OCI-LY7 (cell line): Measurements from ENCODE around the gene RIF1. TPM values are rescaled to one million over a fixed set of nuclear protein-coding genes. Genes with fewer than 3 reads are reported as not detected.

ENCODE experiments used
- BruUV-seq: library from RNA; stranded (reverse); fragments of 400-500 nt; replicated peaks from 2 replicates; lab custom pipeline; 2021; lab: Mats Ljungman, UMichigan
- CTCF ChIA-PET: fragments of 300-600 bp; sonication (Branson Sonifier 250); formaldehyde crosslinking; loops from one replicate; lab custom pipeline; 2022; ENCODE audit warnings: antibody characterized with exemption; ENCODE audit not compliant: unreplicated experiment; lab: Charles Lee
- POLR2A ChIA-PET: fragments of 300-600 bp; sonication (Branson Sonifier 250); formaldehyde crosslinking; loops from one replicate; lab custom pipeline; 2022; ENCODE audit warnings: antibody characterized with exemption; lab: Charles Lee
- DNase-seq: peaks from one replicate; pipeline ENCODE4 v3.0.0-alpha.2; 2015; ENCODE audit warnings: low spot score
- H2AFZ ChIP-seq: fragments of 200-600 bp; sonication (generic), shearing (Covaris generic); 2 replicates; pipeline ENCODE4 v1.6.1; 2014; ENCODE audit warnings: mild to moderate bottlenecking, antibody characterized with exemption, low read length, moderate library complexity
- H3K27ac ChIP-seq: fragments of 200-600 bp; sonication (generic); 2 replicates; pipeline ENCODE4 v1.5.1; 2014; ENCODE audit warnings: mixed run types, low read depth, mild to moderate bottlenecking, moderate library complexity, low read length, inconsistent platforms; ENCODE audit not compliant: poor library complexity, severe bottlenecking
- H3K36me3 ChIP-seq: fragments of 200-600 bp; sonication (generic); 2 replicates; pipeline ENCODE4 v1.6.1; 2014; ENCODE audit warnings: mild to moderate bottlenecking, antibody characterized with exemption, low read length, moderate library complexity, mixed read lengths; ENCODE audit not compliant: insufficient read depth
- H3K4me1 ChIP-seq: fragments of 200-600 bp; sonication (generic); 2 replicates; pipeline ENCODE4 v1.5.1; 2014; ENCODE audit warnings: mild to moderate bottlenecking, low read length; ENCODE audit not compliant: insufficient read depth, poor library complexity, severe bottlenecking
- H3K4me2 ChIP-seq: fragments of 200-600 bp; sonication (generic); 2 replicates; pipeline ENCODE4 v1.6.1; 2014; ENCODE audit warnings: mild to moderate bottlenecking, low read length
- H3K4me3 ChIP-seq: fragments of 200-600 bp; sonication (generic); 2 replicates; pipeline ENCODE4 v1.5.1; 2014; ENCODE audit warnings: mild to moderate bottlenecking, low read depth, low read length; ENCODE audit not compliant: poor library complexity, severe bottlenecking
- H3K79me2 ChIP-seq: fragments of 200-600 bp; sonication (generic); 2 replicates; pipeline ENCODE4 v1.6.1; 2016; ENCODE audit warnings: low read depth, mild to moderate bottlenecking, low read length, moderate library complexity, mixed read lengths; ENCODE audit not compliant: insufficient read depth
- H3K9me2 ChIP-seq: fragments of 200-600 bp; sonication (generic); 2 replicates; pipeline ENCODE4 v1.6.1; 2016; ENCODE audit warnings: mild to moderate bottlenecking, low read length, mixed read lengths; ENCODE audit not compliant: insufficient read depth
- H3K9me3 ChIP-seq: fragments of 200-600 bp; sonication (generic); 2 replicates; pipeline ENCODE4 v1.6.1; 2014; ENCODE audit warnings: mild to moderate bottlenecking, mixed run types, low read length, mixed read lengths
- H4K20me1 ChIP-seq: fragments of 200-600 bp; sonication (generic); 2 replicates; pipeline ENCODE4 v1.6.1; 2014; ENCODE audit warnings: mild to moderate bottlenecking, antibody characterized with exemption, low read length, moderate library complexity, mixed read lengths; ENCODE audit not compliant: insufficient read depth
- EZH2phosphoT487 ChIP-seq: fragments of 200-600 bp; sonication (generic); IDR thresholded peaks from 2 replicates; pipeline ENCODE4 v1.6.1; 2018; ENCODE audit warnings: low read depth, borderline replicate concordance, mild to moderate bottlenecking, mixed run types, antibody characterized with exemption, low read length, moderate library complexity, mixed read lengths
- intact Hi-C: fragments of 100-400 bp; cut with micrococcal nuclease; formaldehyde crosslinking; loops from one replicate; pipeline ENCODE4 v1.10.0; 2022; ENCODE audit not compliant: unreplicated experiment
- total RNA-seq, 2 experiments: library from RNA; depleted of rRNA in 1 of 2; stranded (reverse); fragments of >200 nt in 1 of 2; shearing (Covaris generic) in 1 of 2; gene quantifications; 2 replicates each; pipeline ENCODE4 v1.2.3, GENCODE V29; 2014 to 2022
- TF ChIP-seq, protein P1 (sequence below): fragments of 200-600 bp; sonication (generic); conservative IDR thresholded peaks from 2 replicates; pipeline ENCODE4 v1.5.1; 2014; ENCODE audit warnings: mild to moderate bottlenecking, antibody characterized with exemption, low read length, moderate library complexity, mixed read lengths

The RIF1 gene
- total RNA-seq, 2 experiments from 2014 or later, result 45.3 to 71.4 TPM

DNA sequence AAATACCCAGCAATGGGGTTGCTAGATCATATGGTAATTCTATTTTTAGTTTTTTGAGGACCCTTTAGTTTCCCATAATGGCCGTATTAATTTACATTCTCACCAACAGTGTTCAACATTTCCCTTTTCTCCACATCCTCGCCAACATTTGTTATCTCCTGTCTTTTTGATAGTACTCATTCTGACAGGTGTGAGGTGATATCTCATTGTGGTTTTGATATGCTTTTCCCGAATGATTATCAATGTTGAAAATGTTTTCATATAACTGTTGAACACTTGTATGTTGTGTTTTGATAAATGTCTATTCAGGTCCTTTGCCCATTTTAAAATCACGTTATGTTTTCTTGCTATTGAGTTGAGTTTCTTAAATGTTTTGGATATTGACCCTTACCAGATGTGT, 5.8 kb upstream of the RIF1 start:
- no peak overlapping the region for H3K4me3 ChIP-seq
- intact Hi-C loops, result loop anchor here (10.0 kb wide), 1 partner anchor 119 kb away; the partner anchor contains the start of gene NMI
- no peak for TF ChIP-seq EZH2phosphoT487
- TF ChIP-seq, protein P1, sequence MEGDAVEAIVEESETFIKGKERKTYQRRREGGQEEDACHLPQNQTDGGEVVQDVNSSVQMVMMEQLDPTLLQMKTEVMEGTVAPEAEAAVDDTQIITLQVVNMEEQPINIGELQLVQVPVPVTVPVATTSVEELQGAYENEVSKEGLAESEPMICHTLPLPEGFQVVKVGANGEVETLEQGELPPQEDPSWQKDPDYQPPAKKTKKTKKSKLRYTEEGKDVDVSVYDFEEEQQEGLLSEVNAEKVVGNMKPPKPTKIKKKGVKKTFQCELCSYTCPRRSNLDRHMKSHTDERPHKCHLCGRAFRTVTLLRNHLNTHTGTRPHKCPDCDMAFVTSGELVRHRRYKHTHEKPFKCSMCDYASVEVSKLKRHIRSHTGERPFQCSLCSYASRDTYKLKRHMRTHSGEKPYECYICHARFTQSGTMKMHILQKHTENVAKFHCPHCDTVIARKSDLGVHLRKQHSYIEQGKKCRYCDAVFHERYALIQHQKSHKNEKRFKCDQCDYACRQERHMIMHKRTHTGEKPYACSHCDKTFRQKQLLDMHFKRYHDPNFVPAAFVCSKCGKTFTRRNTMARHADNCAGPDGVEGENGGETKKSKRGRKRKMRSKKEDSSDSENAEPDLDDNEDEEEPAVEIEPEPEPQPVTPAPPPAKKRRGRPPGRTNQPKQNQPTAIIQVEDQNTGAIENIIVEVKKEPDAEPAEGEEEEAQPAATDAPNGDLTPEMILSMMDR, result no peak
- H3K4me1 ChIP-seq, result no peaks in the 10 kb centered on the region
- H2AFZ ChIP-seq, result no peak overlapping the region
- ChIA-PET CTCF (no interaction called here), POLR2A (no interaction called here)
- no peak overlapping the region for H3K27ac ChIP-seq
- H3K36me3 ChIP-seq, result no peaks in the 10 kb centered on the region
- no peaks in the 10 kb centered on the region for H4K20me1 ChIP-seq
- H3K79me2 ChIP-seq, result no peaks in the 10 kb centered on the region
- no peak overlapping the region for H3K4me2 ChIP-seq
- no TSS peak for BruUV-seq
- no peak for DNase-seq
- H3K9me3 ChIP-seq, result no peaks in the 10 kb centered on the region
- no peaks in the 10 kb centered on the region for H3K9me2 ChIP-seq

- peaks cover 3% of the 10 kb centered on the region for H3K4me1 ChIP-seq
- H3K4me3 ChIP-seq, result no peak overlapping the region
- no peak overlapping the region for H2AFZ ChIP-seq
- H3K9me3 ChIP-seq, result no peaks in the 10 kb centered on the region
- CTCF ChIA-PET, result no interaction called here
- H3K27ac ChIP-seq, result no peak overlapping the region
- H3K4me2 ChIP-seq, result no peak overlapping the region
- BruUV-seq, result no TSS peak
- H3K9me2 ChIP-seq, result no peaks in the 10 kb centered on the region
- no peak for DNase-seq
- POLR2A ChIA-PET, result interaction anchor here (0.6 to 1.0 kb wide), 2 partner anchors 17 to 18 kb away, joined by 3 read pairs; no protein-coding TSS in a partner anchor
- no peaks in the 10 kb centered on the region for H4K20me1 ChIP-seq
- no peak for TF ChIP-seq EZH2phosphoT487
- TF ChIP-seq, protein P1, result no peak
- intact Hi-C loops, result loop anchor here (10.0 kb wide), 1 partner anchor 121 kb away; the partner anchor contains the start of gene NMI
- H3K79me2 ChIP-seq, result peaks cover 6% of the 10 kb centered on the region
- no peaks in the 10 kb centered on the region for H3K36me3 ChIP-seq
These were observed 4.3 kb upstream of the RIF1 start for GRCh38 chr2:151405376-151405775.

DNA sequence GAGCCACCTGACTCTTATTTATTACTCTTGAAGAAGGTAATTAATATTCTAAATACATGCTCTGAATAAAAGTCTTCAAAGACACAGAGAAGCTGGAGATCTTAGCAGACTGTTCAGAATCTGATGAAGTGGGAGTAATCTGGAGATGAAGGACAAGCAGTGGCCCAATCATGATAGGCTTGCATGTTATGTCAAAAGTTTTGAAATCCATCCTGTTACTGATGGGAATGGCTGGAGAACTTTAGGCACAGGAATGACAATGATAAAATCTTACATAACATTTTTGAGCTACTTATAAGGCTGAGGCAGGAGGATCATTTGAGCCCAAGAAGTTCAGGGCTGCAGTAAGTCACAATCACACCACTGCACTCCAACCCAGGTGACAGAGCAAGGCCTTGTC, 2.4 kb upstream of the RIF1 start:
- Histone ChIP-seq H3K4me1 (peaks cover 14% of the 10 kb centered on the region), H3K27ac (no peak overlapping the region), H3K4me3 (no peak overlapping the region), H3K9me2 (no peaks in the 10 kb centered on the region), H4K20me1 (peaks cover 5% of the 10 kb centered on the region; the same call in 1 of the 2 replicates), H3K9me3 (no peaks in the 10 kb centered on the region), H3K36me3 (peaks cover 11% of the 10 kb centered on the region), H3K79me2 (peaks cover 25% of the 10 kb centered on the region), H3K4me2 (no peak overlapping the region), H2AFZ (no peak overlapping the region)
- no peak for DNase-seq
- intact Hi-C loops, result loop anchor here (10.0 kb wide), 1 partner anchor 122 kb away; the partner anchor contains the start of gene NMI
- no TSS peak for BruUV-seq
- TF ChIP-seq, protein P1, result no peak
- TF ChIP-seq EZH2phosphoT487, result no peak
- ChIA-PET CTCF (no interaction called here), POLR2A (no interaction called here)
